GM19395 (cell line): ENCODE results near the gene DTNB.

Source experiments
- ATAC-seq: cut with Tn5 transposase; IDR thresholded peaks from one replicate; pipeline ENCODE4 v1.9.1; 2021; ENCODE audit warnings: mild to moderate bottlenecking, moderate library complexity; ENCODE audit not compliant: unreplicated experiment

The DTNB gene

DNA sequence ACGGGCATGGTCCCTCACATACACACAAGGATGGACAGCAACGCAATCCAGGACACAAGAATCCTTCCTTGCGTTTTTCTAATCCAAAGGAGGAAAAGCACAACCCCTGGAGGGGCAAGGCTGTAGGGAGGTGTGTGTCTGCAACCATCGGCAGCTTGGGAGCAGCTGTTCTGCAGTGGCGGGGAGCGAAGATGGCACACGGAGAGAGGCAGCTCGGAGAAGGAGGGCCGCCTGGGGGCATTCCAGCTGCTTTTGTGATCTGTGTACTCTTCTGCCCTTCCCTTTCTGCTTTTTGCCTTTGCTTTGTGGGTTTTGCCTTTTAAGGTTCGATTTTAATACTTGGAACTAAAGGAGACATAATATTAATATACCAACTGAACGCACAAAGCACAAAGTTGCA is 194.6 kb downstream of the DTNB start:
- no peak for ATAC-seq

DNA sequence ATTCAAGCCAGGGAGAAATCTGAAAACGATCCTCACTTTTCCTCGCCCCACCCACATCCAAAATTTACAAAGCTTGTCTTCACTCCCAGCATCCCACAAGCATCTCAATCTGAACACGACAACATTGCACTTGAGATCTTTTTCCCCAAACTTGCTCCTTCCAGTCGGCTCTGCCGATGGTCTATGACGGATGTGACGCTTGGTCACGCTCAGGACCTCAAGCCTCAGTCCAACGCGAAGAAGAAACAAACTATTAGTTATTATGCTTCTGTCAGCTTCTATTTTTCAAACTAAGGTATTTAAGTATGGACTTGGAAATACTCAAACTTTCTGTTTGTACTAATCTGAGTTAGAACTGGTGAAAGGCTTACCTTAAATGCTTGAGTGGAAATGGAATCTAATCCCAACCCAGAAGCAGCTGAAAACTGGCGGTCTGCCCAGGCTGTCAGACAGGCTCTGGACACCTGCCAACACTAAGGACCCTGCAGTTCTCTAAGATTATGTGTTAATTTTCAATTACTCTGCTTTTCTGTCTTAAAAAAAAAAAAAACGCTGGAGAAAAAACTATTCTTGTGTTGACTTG is 199.5 kb downstream of the DTNB start:
- no peak for ATAC-seq

DNA sequence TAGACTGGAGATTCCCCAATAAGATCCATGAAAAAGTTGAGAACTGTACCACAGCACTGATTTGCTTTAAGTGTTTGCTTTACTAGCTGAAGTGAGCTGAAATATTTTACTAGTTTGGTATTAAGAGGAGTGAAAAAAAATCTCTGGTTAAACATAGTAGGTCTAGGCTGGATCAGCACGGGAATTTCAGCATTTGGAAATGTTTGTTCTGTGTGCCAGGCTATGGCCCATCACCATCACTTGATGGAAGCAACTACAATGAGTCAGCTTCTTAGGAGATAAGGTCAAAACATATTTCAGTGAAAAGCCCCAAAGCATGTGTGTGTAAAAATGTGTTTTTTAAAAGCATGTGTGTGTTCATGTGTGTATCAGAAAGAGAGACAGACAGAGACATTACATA is 200.2 kb downstream of the DTNB start:
- ATAC-seq, result no peak

DNA sequence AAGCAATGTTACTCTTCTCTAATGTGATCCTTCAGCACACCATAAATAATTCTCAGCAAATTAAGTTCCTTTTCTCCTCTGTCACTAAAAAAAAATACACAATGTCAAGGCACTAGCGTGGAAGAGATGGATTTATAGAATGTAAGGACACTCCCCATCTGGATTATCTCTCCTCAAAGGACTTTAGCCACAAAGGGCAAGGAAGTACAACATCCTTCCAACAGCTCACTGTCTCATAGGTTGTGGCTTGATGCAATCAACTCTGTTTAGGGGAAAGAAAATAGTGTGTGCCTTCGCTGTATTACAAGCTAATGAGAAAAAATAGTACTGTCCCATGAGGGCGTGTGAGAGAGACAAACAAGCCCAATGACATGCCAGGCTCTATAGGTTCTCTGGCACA is 202.6 kb downstream of the DTNB start:
- no peak for ATAC-seq

DNA sequence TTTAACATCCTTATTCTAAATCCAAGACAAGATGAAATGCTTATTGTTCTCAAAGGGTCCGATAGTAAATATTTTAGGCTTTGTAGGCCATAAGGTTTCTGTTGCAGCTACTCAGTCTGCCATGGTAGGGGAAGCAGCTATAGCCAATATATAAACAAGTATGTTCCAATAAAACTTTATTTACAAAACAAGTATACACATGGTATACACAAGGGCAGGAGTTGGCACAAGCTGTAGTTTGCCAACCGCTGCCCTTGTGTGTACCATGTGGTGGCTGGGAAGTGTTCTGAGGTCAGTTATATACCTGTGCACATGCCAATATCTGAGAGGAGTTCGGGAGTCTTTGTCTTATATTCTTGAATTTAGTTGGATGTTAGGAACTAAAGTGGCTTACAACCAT is 205.6 kb downstream of the DTNB start:
- no peak for ATAC-seq

DNA sequence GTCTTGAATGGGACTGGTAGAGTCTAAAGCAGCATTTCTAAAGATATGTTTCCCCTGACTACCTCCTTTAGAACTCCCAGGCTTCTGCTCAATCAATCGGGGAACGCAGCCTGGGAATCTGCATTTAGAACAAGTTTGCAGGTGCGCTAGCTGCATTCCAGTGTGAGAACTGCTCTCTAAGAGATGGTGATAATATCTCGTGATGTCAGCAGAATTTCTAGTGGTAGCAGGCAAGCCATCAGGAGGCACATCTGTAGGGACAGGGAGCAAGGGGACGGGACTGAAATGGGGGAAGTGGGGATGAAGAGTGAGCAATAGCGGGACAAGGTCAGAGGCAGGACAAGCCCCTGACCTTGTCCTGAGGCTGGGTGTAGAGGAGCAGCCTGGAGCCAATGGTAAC is 211.4 kb downstream of the DTNB start:
- ATAC-seq, result no peak

DNA sequence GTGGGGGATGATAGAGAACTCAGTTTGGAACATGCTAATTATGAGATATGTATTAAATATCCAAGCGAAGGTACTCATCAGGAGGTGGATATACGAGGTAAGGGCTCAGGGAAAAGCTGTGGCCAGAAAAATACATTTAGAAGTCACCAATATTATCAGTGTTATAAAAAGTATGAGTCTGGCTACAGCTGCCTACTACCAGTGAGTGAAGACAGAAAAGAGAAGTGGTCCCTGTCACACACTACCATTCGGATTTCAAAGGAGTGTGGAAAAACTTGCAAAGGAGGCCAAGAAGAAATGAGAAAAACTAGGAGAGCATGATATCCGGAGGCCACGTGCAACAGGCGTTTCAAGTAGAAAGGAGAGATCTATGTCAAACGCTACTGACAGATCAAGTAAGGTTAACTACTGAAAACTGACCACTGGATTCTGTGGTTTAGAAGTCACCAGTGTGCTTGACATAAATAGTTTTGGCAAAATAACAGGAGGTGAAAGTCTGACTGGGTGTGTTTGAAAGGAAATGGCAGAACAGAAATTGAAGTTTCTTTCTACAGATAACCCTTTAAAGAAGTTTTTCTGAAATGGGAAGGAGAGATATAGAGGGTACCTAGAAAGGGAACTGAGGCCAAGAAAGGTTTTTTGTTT is 213.0 kb downstream of the DTNB start:
- no peak for ATAC-seq

DNA sequence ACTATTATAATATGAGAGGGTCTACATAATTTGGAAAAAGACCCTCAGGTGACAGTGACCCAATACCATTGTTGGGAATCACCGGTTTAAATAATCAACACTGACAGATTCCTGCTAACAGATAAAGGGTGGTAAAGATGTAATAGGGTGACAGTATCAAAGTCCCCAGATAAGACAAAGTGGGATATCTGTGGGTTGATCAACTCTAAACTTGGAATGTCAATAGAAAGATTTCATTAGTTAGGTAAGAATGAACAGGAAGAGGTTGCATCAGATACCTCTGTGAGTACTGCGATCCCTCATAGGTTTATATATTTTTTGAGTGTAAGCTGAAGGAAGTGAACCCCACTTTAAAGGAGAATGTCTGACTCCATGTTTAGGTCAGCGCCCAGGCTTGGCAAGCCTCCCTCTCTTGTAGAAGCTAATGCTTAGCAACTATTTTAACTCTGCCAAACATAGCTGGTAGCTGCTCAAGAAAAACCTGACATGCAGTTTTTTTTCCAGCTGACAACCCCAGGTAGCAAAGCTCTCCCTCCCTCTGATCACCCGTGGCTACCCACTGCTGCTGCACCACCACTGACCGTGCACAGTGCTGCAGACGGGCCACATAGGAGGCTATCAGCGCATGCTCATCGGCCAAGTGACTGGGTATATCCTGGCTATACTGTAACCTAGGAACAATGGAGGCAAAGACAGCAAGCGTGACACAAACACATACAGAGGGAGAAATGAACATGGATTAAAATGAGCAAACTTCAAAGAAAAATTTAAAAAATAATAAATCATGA is 218.4 kb downstream of the DTNB start:
- no peak for ATAC-seq

DNA sequence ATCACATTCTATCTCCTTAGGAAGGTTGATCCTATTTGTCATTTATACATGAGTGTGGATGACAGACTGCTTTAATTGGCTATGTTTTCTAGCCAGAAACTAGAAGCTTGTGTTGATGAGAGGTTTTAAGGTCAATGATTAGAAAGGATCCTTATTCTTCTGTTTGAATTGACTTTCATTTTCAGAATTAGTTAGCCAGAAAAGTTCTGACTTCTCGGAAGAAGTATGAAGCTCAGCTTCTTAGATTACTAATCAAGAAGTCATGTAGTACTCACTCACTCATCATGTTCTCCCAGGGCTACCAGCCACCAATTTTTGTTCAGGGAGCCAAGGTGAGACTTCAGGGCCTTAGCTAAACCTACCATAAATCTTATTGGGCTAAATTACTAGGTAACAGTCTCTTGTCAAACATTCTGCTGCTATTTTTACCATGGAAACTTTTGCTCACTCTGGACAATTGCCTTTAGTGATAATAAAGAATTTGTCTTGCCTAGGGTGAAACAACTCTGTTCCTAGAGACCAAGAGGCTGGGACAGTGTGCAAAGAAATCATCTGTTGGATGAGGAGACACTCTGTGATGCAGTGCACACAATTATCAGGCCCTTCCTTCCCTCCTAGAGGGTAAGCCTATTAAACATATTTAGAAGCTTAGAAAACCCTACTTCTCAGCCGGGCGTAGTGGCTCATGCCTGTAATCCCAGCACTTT is 220.0 kb downstream of the DTNB start:
- peak; percentile 88 for ATAC-seq

DNA sequence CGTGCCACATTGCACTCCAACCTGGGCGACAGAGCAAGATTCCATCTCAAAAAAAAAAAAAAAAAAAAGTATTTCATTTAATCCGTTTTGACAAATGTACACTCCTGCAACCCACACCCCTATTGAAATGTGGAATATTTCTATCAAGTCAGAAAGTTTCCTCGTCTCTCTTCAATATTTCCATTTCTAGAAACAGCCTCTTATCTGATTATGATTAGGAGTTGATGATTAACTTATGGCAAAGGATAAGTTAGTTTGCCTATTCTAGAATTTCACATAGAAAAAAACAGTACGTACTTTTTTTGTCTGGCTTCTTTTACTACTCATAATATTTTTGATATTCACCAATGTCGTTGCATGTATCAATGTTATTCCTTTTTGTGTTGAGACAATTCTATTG is 224.6 kb downstream of the DTNB start:
- no peak for ATAC-seq

DNA sequence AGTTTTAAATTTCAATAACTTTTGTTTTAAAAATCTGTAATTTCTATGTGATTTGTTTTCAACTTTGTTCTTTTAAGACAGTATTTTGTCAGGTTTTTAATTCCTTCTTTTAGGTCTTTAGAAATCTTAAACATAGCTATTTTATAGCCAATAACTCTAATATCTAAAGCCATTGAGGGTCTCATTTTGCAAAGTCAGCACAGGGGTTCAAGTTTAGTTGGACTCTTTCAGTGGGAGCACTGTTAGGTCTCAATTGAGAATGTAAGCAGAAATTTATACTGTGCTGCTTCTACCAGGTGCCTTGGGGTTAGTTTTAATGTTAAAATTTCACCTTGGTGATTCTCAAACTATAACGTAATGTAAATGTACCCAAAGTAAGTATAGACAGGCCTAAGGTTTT is 226.4 kb downstream of the DTNB start:
- ATAC-seq, result no peak

DNA sequence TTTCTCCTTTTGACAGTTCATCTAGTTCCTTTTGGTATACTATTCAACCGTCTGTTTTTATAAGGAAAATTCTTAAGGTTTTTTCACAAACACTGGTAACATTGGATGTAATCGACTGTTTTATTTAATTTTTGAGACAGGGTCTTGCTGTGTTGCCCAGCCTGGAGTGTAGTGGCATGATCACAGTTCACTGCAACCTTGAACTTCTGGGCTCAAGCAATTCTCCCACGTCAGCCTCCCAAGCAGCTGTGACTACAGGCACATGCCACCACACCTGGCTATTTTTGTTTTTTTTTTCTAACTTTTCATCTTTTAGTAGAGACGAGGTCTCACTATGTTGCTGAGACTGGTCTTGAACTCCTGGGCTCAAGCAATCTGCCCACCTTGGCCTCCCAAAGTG is 227.3 kb downstream of the DTNB start:
- no peak for ATAC-seq

DNA sequence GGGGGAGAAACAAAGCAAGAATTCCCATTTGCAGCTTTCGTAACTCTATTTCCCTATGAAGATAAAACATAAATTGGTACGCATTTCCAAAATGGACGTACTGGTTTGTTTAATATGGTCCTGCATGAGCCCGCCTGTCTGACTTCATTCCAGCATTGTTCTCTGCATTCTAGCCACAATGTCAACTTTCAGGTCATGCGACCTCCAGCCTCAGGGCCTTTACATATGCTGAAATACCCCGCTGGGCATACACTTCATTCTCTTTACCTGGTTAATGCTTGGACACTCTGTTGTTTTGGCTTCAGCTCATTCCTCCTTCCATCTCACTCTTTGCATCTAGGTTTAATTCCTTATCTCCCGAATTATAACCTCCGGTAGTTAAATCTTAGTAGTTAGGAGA is 227.9 kb downstream of the DTNB start:
- no peak for ATAC-seq

DNA sequence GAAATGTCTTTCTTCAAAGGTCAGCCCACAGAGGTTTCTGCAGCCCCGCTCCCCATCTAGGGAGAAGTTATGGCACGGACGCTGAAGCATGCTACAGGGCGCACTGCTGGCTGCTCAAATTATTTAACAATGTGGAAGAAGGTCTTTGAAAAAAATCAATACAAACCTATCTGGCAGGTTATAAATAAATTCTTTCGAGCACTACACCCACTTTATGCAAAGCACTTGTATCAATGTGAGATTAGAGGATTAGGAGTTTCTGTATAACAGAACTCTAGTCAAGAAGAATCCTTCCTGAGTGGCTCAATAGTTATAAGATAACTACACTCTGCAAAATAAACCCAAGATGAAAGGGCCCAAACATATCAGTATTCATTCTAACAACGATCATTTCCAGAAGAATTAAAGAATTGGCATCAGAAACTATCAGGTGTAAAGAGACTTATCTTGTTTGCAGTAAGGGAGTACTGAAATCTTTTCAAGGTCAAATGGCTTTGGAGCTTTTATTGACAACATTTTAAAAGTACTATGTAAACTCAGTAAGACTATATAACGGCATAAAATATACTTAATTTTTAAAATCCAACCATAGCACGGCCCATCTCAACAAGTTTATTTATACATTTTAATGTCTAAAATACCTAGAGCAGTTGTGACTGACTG is 228.6 kb downstream of the DTNB start:
- no peak for ATAC-seq

DNA sequence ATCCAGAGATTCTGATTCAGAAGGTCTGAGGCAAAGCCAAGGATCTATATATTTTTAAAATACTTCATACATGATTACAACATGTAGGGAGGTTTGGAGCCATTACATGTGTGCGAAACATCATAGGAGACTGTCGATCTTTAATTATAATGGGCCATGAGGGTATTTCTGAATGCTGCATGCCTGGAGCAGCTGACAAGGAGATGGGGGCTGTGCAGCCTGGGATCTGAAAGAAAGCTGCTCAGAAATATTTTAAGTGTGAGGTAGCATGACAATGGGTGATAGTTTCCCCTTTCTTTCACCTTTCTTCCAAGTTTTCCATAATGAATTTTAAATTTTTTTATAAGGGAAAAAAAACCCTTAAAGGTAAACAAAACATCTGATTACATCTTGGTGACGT is 229.6 kb downstream of the DTNB start:
- no peak for ATAC-seq

DNA sequence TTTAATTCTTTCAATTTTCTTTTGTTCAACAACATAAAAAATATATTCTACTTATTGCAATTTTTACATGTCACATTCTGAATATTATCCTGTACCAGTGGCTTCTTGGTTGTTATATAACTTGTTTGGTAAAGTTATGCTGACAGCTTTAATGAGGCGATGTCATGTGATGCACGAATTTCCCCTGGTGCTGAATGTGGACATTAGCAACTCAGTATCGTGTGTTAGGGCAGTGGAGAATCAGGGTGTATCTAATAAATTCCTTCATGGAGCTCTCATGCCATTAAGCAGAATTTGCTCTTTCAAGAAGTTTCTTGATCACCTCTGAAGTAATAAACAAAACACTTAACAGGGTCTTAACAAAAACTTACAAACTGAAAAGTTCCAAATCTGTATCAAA is 232.0 kb downstream of the DTNB start:
- ATAC-seq, result no peak

DNA sequence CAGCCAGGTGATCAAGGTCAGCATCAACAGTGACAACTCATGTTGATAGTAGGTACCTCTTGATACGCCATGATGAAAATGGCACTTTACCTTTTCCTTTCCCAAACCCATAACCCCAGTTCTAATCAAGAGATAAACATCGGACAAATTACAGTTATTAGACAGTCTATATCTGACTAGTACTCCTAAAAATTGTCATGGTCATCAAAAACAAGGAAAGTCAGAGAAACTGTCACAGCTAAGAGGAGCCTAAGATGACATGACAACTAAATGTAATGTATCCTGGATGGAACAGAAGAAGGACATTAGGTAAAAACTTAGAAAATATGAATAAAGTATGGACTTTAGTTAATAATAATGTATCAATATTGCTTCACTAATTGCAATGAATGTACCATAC is 234.6 kb downstream of the DTNB start:
- no peak for ATAC-seq

DNA sequence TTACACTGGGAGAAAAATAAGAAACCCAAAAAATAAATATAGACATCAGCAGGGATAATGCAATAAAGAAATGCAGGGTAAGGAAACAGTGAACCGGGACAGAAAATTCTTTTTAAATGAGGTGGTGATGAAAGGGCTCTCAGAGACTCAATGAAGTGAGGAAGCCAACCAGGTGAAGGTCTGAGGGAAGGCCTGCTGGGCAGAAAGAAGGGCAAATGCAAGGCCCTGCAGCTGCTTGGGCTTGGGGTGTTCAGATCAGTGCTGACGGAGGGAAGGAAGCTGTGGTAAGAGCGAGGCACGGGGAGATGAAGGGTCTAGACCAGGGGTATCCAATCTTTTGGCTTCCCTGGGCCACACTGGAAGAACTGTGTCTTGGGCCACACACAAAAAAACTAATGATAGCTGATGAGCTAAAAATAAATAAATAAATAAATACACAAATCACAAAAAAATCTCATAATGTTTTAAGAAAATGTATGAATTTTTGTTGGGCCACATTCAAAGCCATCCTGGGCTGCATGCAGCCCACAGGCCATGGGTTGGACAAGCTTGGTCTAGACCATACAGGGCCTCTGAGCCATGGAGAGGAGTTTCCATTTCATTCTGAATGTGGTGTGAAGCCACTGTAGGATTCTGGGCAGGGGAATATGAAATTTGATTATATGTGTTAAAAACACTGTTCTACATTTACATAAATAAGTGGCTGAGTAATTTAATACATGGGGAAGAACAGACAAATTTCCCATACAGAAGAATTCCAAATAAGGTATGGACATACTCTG is 235.3 kb downstream of the DTNB start:
- ATAC-seq, result no peak

DNA sequence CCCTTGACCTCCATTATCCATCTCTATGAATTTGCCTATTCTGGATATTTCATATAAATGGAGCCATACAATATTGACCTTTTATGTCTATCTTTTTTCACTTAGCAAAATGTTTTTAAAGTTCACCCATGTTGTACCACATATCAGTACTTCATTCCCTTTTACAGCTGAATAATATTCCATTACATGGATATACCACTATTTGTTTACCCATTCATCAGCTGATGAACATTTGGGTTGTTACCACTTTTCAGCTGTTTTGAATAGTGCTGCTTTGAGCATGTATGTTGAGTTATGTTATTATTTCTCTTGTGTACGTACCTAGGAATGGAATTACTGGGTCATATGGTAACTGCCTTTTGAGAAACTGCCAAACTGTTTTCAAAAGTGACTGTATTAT is 238.0 kb downstream of the DTNB start:
- ATAC-seq, result no peak

DNA sequence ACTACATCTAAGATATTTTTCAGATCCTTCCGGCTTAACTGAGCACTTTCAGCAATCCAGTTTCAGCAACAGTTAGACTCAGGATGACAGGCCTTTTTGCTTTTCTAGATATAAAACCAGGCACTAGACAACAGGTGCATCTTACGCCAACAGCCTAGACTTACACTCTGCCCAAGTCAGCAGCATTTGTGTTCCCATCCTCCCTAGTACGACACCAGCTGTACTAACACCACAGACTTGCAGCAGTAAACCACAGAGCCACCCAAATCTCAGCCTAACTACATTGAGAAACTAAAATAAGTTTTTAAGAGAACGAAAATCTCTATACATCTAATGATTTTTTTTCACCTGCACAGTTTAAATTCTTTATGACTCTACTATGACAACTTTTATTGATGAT is 241.8 kb downstream of the DTNB start:
- peak; percentile 72 for ATAC-seq

DNA sequence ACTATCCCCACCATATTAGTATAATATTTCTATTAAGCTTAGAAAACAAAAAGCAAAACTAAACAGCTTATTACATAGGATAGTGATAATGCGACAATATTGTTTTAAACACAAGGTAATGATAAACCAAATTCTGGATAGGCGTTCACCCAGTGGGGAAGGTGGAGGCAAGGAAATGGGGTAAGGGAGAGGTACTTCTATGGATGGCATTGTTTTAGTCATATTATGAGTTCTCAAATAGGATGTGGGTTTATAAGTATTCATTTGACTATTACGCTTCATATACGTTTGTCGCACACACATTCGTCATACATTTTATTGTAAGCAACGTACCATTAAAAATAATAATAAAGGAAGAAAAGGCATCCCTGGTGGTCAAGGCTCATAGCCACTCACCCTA is 242.8 kb downstream of the DTNB start:
- no peak for ATAC-seq
